Esophagus (tissue), 2 donors: ENCODE data around the gene HS3ST5. TPM values are rescaled to one million over a fixed set of nuclear protein-coding genes. Genes with fewer than 3 reads are reported as not detected.

Experiments used
- H3K27ac ChIP-seq, 2 donors: one replicate each; pipeline ENCODE4 v1.5.1; 2013; ENCODE audit warnings: low read depth in 2 of 2, mild to moderate bottlenecking in 2 of 2, inconsistent platforms in 1 of 2, low read length in 1 of 2, moderate library complexity in 1 of 2
- H3K27me3 ChIP-seq, 2 donors: one replicate each; pipeline ENCODE4 v1.6.1; 2013; ENCODE audit warnings: low read length in 2 of 2, control low read depth in 1 of 2, mild to moderate bottlenecking in 1 of 2; ENCODE audit not compliant: insufficient read depth in 2 of 2, control insufficient read depth in 1 of 2
- H3K36me3 ChIP-seq, 2 donors: one replicate each; pipeline ENCODE4 v1.6.1; 2013; ENCODE audit warnings: low read length in 1 of 2; ENCODE audit not compliant: control insufficient read depth in 2 of 2, insufficient read depth in 2 of 2
- H3K4me1 ChIP-seq, 2 donors: one replicate each; pipeline ENCODE4 v1.6.1; 2013; ENCODE audit warnings: low read length in 1 of 2; ENCODE audit not compliant: control insufficient read depth in 2 of 2, insufficient read depth in 2 of 2
- H3K4me3 ChIP-seq, 2 donors: one replicate each; pipeline ENCODE4 v1.5.1; 2013; ENCODE audit warnings: low read length in 2 of 2, mild to moderate bottlenecking in 2 of 2, low read depth in 1 of 2, moderate library complexity in 1 of 2
- H3K9me3 ChIP-seq, 2 donors: one replicate each; pipeline ENCODE4 v1.6.1; 2013; ENCODE audit warnings: mild to moderate bottlenecking in 2 of 2, low read depth in 1 of 2, low read length in 1 of 2, moderate library complexity in 1 of 2; ENCODE audit not compliant: control insufficient read depth in 2 of 2, insufficient read depth in 1 of 2
- WGBS, 2 donors: extraction: QIAGEN DNeasy Blood & Tissue Kit; methylation state at CpG; one replicate each; pipeline ENCODE4 v1.1.7; 2013; 5-methylcytosine and 5-hydroxymethylcytosine counted together
- polyA plus RNA-seq, 2 donors: library from polyadenylated mRNA; stranded (reverse); fragments of 200-250 nt; gene quantifications; one replicate each; pipeline ENCODE4 v1.2.3, GENCODE V29; 2013
- donor health status: healthy with polysubstance abuse.
- donor health status: Bipolar disorder and iron deficiency.

HS3ST5 gene
- polyA plus RNA-seq, 2 donors, result not detected

DNA sequence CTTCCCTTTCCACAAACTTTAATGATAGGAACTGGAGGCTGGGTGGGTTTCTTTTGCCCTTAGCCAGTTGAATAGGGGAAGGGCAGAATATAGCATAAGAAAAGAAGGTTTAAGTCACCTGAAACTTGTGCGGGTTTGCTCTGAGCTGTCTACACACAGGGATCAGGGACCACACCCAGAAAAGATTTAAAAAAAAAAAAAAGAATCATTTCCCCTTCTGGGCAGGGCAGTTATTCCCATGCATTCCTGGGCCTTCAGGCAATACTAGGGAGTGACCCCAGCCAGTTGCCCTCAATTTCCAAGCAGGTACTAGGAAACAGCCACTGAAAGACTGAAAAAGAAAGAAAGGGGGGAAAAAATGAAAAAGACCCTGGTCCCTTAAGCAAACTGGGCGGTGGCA is 332.3 kb downstream of the HS3ST5 start:
- 86 to 88% methylated on average over 2 of the region's 2 CpGs for WGBS, 2 donors

GRCh38 chr6:114009192-114009591 is 333.6 kb downstream of the HS3ST5 start:
- Histone ChIP-seq H3K27me3 (no peaks in the 10 kb centered on the region), H3K4me1 (no peaks in the 10 kb centered on the region), H3K9me3 (no peaks in the 10 kb centered on the region), H3K27ac (no peak overlapping the region), H3K4me3 (no peak overlapping the region), H3K36me3 (no peaks in the 10 kb centered on the region)
- 58 to 66% methylated on average over 2 of the region's 2 CpGs for WGBS, 2 donors

More for the DNA sequence above, 332.3 kb downstream of the HS3ST5 start:
- no peaks in the 10 kb centered on the region for H3K36me3 ChIP-seq
- H3K27me3 ChIP-seq, result no peaks in the 10 kb centered on the region
- no peaks in the 10 kb centered on the region for H3K4me1 ChIP-seq
- H3K9me3 ChIP-seq, result no peaks in the 10 kb centered on the region
- no peak overlapping the region for H3K4me3 ChIP-seq
- H3K27ac ChIP-seq, result no peak overlapping the region

GRCh38 chr6:114008331-114008730 is 334.5 kb downstream of the HS3ST5 start:
- 69 to 76% methylated on average over 4 of the region's 4 CpGs for WGBS, 2 donors
- Histone ChIP-seq H3K9me3 (no peaks in the 10 kb centered on the region), H3K36me3 (no peaks in the 10 kb centered on the region), H3K27me3 (no peaks in the 10 kb centered on the region), H3K4me1 (no peaks in the 10 kb centered on the region), H3K4me3 (no peak overlapping the region), H3K27ac (no peak overlapping the region)

- Histone ChIP-seq H3K4me3 (no peak overlapping the region), H3K9me3 (no peaks in the 10 kb centered on the region), H3K36me3 (no peaks in the 10 kb centered on the region), H3K27me3 (no peaks in the 10 kb centered on the region), H3K27ac (no peak overlapping the region), H3K4me1 (no peaks in the 10 kb centered on the region)
- 62 to 80% methylated on average over 2 of the region's 2 CpGs for WGBS, 2 donors
These were observed 335.3 kb downstream of the HS3ST5 start for GRCh38 chr6:114007516-114007915.
